GM21381 (cell line): ENCODE results near the gene WDR1.

Source experiments
- ATAC-seq: cut with Tn5 transposase; IDR thresholded peaks from one replicate; pipeline ENCODE4 v1.9.1; 2021; ENCODE audit warnings: mild to moderate bottlenecking, moderate library complexity; ENCODE audit not compliant: unreplicated experiment

Gene WDR1, protein sequence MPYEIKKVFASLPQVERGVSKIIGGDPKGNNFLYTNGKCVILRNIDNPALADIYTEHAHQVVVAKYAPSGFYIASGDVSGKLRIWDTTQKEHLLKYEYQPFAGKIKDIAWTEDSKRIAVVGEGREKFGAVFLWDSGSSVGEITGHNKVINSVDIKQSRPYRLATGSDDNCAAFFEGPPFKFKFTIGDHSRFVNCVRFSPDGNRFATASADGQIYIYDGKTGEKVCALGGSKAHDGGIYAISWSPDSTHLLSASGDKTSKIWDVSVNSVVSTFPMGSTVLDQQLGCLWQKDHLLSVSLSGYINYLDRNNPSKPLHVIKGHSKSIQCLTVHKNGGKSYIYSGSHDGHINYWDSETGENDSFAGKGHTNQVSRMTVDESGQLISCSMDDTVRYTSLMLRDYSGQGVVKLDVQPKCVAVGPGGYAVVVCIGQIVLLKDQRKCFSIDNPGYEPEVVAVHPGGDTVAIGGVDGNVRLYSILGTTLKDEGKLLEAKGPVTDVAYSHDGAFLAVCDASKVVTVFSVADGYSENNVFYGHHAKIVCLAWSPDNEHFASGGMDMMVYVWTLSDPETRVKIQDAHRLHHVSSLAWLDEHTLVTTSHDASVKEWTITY

DNA sequence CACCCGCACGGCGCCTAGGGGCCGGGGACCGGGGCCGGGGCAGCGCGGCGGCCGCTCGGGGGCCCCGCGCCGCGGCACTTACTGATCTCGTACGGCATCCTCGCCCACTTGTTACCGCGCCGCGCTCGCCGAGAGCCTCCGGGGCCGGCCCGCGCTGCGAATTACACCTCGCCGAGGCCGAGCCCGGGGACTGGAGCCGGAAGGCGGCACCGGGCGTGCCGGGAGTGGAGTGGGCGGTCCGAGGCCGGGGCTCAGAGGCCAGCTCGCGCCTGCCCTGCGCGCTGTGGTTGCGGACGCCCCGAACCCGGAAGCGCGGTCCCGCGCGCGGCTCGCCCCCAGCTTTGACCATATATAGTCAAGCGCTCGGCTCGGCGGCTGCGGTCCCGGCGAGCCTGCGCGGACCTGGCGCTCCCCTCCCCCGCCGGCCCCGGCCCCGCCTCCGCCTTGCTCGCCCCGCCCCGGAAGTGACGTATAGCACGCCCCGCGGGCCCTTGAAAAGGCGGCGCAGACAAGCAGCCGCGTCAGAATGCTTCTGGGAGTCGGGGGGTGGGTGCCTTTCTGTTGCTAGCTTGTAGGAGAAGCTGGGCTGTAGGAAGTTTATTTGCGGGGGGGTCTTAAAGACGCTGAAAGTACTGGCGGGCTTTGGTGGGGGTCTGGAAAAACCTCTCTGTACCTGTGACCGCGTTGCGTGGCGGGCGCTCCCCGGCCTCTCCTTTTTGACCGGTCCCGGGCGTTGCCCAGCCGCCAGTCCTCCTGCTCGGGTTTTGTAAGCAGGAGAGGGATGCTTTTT, at the start of gene WDR1:
Gene WDR1, minus strand, starts transcription at position 231 of the 790 bp plus-strand sequence. Its CDS starts 133 bp downstream, at position 98.
- ATAC-seq, result peak; percentile 87

DNA sequence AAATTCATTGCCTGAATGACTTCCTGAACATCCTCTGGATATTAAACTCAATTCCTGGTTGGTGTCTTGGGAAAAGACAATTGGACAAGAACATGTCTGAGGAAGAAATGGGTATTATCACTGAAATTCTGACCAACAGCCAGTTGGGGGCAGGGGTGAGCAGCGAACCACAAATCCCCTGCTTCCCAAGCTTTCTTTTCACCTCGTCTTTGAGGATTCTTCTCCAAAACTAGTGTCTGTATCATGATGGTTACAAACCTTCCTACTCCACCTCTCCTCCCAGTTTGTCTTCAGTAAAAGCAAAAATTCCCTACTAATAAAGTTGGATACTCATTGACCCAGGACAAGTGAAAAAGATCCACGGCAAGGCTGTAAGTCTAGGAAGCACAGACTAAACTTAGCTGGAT, 48.3 kb upstream of the WDR1 start:
- no peak for ATAC-seq

DNA sequence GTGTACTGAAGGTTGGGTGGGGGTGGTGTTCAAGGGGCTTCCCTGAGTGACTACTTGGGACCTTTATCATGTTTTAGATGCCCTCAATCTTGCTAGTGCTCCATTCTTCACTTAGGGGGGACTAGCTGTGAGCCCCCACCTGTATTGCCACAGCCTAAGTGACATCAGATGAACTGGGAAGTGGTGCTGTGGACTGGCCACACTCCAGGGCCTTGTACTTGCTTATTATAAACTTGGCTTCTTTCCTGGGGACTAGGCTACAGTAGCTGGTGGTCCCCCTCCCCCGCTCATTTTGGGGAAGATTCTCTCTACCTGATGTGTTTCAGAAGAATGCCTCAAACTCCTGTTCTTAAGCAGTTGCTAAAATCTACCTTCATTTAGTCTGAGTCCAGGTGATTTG, 46.7 kb upstream of the WDR1 start:
- no peak for ATAC-seq

DNA sequence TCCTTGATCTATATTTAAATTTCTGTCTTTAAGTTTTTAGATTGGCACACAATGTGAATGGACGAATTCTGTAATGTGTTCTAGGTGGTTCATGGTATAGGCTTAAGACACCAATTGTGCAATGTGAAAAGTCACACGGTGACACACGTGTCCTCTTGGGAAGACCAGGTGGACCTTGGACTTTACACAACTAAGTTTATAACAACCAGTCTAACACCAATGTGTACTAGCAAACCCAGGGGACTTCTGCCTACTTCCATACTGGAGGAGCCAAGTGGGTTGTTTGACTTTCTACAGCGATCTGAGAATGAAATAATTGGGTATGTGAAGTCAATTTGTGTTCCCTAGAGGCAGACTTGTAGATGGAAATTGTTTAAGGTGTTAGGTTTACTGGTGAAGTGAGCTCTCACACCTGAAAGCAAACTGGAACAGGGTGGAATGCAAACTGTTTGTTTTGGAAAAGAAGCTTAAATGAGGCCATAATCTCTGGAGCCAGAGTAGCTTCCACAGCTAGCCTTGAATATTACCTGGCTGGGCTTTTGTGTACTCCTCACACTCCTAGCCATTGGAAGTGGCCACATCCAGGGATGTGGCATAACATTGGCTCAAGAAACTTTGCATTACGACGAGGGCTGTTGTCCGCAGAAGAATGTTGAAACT, 45.9 kb upstream of the WDR1 start:
- no peak for ATAC-seq

DNA sequence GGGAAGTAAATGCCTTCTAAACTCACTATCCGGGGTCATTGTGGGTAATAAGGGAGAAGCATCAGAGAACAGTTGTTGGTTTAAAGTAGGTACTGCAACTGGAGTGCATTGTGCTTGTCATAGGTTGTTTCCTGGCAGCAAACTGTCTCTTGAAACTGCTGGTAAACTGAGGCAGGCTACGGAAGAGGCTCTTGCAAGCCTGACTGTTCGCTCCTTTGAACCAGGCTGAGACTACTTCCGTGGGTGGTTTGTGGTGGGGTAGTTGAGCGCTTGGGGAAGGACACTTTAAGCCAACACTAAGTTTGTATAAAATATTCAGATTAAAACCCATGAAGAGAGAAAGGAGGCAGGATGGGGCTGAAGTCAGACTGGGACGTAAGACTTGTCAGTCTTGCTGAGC, 45.2 kb upstream of the WDR1 start:
- no peak for ATAC-seq

DNA sequence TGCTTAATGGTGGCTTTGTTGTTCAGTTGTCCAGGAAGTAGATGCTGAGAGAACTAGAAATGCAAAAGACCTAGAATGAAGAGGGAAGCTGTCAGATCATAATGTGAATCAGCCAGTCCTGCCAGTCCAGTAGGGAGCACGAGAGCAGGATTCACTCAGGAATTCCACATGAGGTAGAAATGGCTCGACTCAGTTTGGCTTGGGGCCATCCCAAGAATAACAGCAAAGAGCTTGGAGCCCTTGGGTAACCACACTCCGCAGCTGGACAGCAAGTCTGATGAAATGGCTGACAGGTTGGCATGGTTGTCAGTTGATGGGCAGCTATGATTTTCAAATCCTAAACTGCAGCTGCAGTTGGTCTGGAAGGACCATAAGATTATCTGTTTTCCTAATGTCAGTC, 44.5 kb upstream of the WDR1 start:
- no peak for ATAC-seq

DNA sequence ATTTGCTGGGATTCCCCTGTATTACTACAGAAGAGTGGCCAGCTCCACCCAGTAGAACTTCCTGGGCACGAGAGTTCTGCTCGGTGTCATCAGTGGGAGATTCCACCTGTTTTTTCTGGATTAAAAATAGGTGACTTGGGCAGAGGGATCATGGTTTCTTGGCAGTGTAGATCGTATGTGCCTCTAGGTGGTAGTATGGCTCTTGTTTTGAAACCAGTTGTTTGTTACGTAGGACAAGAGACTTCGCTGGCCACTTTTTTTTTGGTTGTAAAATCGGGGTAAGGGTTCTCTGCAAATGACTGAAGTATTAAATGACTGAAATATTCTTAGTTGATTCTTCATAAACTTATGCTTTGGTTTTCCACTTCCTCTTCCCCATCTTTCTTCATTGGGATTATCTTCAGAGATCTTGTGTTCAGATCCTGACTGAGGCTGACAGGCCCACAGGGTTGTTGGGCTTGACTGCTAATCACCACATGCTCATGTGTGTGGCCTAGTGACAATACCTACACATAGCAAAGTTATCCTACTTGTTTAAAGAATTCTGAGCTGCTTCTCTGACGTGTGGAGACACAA, 43.8 kb upstream of the WDR1 start:
- ATAC-seq, result no peak

DNA sequence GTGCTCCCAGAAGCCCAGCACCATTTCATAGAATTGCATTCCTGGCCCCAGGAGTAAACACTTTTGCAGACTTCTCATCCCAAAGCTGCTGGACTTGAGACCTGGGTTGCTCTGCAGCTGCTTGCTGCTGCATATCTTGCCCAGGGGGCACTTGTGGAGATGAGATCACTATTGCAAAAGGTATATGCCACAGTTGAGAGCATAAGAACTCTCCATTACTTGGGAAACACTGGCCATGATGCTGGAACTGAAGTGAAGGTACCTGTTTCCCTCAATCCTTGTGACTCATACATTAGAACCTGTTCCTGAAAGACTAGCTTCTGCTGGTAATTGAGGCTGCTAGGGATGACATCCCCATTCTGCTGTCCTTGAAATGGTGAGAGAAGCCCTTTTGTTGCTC, 43.1 kb upstream of the WDR1 start:
- ATAC-seq, result no peak

DNA sequence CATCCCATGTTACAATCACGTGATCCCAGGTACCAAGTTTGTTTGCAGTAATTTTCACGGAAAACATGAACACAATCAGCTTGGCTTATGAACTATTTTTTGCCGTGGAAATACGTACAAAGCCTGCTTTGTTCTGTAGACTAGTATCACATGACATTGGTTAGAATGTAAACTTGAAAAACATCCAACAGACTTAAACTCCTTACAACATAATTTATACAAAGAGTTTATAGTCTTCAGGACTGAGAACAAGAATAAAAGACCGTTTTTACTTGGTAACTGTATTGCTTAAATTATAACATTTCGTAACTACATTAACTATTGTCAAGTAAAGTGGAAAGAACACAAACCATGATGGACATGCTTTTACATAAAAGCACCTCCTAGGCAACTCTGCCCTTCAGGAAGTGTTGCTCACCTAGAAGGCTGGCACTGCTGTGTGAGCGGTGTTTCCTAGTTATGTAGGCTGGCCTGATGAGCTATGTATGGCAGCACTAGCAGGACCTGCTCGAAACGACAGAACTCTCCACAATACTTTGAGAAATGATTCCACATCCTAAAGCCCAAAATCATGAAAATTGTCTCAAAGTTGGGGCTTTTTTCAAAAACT, 41.8 kb upstream of the WDR1 start:
- ATAC-seq, result no peak

DNA sequence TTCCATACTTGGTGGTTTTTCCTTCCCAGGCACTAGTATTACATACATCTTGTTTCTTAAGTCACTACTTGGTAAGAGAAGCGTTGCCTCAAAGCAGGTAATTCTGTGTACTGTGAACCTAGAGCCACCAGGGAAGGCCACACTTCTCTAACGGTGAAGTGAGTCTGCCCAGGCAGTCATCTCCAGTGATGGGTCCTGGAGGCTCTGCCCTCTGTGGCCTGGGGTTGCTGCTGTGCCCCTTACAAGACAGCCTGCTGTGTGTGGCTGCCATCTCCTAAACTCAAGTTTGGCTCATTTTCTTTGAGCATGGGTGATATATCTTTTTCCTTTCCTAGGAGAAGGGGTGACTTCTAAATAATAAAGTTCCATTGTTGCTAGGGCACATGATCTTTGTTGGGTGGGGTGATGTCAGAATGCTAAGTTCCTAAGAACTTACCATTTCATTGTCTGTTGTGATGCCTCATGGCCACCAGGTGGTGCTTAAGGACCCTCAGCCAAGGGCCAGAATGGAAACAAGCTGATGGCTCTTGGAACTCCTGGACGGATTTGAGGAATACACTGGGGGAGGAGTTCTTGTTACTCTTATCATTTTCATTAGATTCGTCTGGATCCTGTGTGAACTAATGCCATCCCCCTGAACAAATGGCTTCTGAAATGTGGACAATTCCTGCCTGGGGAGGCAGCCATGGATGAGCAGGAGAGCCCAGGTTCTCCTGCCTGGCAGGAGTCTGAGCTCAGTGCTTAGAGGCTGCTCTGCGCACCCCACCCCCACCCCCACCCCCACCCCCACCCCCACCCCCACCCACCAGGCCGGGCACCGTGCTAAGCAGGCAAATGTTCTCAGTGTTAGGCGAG, 41.1 kb upstream of the WDR1 start:
- ATAC-seq, result peak; percentile 62

DNA sequence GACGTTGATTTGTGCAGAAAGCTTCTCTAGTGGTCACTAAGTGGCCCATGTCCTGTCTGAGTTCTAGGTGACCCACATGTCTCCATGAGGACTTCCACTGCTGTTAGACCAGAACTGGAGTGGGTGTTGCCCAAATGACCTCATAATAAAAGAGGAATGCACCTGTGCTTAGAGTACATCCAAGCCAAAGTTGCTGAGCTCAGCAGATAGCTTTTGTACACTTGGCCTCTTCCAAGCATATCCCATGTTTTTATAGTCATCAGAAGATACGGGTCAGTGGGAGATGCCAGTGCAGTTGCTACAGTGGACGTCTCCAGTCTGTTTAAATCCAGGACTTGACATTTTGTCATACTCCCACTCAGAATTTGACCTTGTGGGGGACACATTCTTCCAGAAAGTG, 37.6 kb upstream of the WDR1 start:
- ATAC-seq, result no peak

DNA sequence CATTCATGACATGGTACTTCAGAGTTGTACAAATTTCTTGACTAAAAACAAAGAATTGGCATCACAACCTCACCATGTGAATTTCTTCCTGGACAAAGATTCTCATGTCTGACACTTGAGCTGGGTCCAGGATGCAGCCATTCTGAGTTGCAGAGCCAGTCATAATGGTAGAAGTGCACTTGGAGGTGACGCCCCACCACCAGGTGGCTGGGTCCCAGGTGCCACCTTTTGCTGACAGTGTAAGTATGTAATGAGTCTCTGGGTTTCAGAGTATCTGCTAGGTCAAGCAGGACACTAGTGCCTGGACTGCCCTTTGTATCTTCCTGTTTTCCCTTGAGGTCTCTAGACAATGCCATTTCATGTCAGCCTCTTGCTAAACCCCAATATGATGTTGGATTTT, 36.6 kb upstream of the WDR1 start:
- no peak for ATAC-seq

DNA sequence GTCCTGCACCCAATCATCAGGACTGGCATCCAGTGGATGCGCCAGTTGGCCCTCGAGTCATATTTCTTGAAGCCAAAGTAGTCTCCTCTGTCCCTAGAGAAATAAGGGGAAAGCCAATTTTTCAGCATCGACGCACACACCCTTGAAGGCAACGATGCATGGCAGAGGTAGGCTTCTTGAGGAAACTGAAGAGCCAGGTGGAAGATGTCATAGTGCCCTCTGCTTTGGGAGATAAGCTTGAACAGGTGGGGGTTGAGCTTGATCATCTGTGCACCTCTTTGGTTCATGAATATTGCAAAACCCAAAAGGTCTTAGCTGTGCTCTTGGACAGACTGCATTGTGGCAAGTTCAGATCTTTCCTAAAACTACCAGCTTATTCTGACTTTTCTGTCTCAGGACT, 34.6 kb upstream of the WDR1 start:
- ATAC-seq, result no peak

DNA sequence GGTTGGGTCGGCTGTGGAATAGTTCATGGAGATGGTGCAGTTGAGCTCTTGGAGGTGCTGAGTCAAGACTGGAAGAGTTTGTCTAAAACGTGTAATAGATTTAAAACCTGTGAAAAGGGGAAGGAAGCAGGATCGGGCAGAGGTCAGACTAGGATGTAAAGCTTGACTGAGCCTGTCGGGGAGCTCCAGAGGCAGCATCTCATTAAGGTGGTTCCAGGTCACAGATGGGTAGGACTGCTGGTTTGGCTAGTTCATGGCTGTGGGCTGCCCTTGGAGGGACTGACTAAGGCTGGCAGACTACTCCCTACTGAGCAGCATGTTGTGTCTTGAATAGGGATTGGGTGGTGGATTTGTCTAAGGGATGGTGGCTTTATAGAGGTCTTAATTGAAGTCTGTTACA, 28.4 kb upstream of the WDR1 start:
- ATAC-seq, result no peak

DNA sequence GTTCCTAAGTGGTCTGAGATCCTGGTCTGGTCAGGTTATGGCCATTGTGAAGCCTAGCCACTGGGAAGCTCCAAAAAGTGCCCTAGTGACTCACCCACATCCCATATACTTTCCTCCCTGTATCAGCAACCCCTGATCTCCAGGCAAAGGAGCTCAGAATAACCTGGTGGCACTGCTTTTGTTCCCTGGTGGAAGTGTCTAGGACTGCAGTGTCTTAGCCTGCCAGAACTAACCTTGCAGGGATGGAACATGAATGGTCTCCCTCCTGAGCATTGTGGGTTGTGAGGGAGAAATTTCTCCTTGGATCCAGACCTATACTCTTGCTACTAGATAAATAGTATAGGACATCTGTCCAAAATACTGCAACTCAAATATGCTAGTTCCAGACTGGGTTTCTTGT, 27.9 kb upstream of the WDR1 start:
- no peak for ATAC-seq

DNA sequence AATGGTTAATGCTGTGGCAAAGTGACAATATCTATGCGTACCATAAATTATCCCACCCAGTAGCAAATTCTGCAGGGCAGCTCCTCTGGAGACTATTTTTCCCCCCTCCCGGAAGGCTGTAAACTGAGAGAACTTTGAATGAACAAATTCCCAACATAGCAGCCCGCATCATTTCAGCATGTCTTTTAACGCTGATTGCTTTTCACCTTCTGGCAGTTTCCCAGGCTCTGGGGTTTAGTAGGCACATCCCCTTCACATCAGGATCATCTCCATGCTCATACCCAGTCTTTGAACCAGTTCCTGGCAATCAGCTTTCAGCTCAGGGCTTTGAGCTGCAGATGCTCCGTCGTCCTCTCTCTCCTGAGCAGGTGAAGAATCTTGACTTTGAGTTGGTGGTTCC, 26.6 kb upstream of the WDR1 start:
- ATAC-seq, result no peak

DNA sequence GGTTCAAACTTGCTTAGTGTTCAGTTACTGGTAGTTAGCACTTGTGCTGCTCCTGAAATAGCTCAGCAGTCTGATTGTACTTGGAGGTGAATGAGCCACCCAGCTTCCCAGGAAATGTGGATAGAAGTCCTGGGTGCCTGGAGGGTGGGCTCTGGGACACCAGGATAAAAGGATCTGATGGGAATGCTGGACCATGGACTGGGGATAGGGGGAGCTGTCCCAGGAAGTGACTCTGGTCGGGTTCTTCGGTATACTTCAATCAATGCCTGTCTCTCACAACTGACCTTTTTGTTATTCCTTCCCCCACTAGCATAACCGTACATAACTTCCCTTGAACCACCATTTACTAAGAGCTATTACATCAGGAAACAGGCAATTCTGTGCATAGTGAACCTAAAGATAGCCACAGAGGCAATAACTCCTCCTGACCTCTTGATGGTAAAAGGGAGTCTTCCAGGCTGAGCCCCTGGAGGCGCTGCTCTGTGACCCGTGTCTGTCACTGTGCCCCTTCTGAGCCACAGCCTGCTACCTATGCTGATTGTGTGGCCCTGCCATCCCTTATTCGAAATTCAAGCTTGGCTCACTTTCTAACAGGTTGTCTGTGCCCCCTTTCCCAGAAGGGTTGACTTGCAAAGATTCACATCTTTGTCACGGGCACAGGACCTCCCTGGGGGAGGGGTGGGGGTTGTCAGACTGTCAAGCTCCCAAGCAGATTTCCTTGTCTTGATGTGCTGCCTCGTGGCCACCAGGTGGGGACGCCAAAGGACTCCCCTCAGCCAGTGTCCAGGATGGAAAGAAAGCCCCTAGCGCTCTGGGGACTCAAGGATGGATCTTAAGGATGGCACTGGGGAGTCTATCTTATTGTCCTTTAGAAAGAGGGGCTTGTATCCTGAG, 24.5 kb upstream of the WDR1 start:
- no peak for ATAC-seq

DNA sequence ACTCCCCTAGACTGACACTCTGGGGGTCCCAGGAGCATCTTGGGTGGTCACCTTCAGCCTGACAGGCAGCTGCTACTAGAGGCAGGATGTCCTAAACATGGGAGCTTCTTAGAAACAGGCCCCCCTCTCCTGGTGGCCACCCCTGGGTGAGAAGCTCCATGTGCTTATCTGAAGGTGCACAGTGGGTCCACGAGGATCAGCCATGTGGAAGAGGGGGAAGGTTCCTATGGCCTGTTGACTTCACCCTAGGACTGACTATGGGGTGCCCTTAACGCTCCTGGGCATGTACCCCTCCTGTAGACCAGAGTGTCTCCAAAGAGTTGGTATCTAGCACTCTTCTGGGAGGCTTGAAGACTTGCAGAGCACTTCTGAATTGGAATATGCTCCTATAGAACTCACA, 22.9 kb upstream of the WDR1 start:
- no peak for ATAC-seq

DNA sequence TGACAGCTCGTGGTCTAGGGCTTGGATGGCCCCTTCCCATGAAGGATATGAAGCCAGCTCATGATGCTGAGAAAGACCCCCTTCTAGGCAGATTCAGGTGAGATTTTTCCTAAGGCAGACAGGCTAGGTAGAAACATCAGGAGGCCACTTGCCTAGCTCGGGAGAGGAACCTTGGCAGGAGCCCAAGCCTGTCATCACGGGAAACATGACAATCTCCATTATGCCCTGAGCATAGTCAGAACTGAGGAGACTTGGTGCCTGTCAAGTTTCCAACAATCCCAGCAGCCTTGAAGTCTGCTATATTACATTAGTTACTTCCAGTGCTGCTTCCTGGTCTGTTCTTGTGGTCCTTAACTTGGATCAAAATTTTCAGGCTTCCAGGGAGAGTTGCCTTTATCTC, 18.7 kb upstream of the WDR1 start:
- no peak for ATAC-seq
